ENCODE measurements around the gene ABCB6.

DNA sequence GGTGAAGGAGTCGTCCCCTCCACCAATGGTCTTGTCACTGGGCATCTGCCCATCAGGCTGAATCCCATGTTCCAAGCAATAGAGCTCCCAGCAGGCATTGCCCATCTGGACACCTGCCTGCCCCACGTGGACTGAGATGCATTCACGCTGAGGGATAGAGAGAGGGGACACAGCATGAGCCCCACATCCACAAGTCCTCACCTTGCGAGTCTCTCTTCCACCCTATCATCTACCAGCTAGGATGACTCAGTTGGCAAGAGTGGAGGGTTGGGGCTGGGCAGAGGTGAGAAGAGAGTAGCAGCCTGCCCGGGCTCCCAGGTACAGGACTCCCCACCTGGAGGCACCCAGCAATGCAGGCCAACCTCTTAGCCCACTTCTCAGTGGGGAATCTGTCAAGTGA is 33.3 kb upstream of the ABCB6 start:
- TF ChIP-seq CREB1 (IDR thresholded peaks at IDR 0.05) (no peak), TAF1 (IDR thresholded peaks at IDR 0.05; ENCODE audit: low read depth, low read length) (no peak), EZH2 (IDR thresholded peaks at IDR 0.05; ENCODE audit: low read depth, low read length, severe bottlenecking) (no peak), HDAC2 (IDR thresholded peaks at IDR 0.05; ENCODE audit: borderline replicate concordance in 1 of 2, low read depth in 2 of 2, low read length in 2 of 2) (no peak), MAX (IDR thresholded peaks at IDR 0.05) (no peak), POLR2AphosphoS5 (IDR thresholded peaks at IDR 0.05; ENCODE audit: low read depth, low read length) (no peak)

All from H1 (cell line).